Karpas-422 (cell line): Measurements from ENCODE around the gene DNAJC19. TPM values are rescaled to one million over a fixed set of nuclear protein-coding genes. Genes with fewer than 3 reads are reported as not detected.
"Not testable (repeated sequence)": the region's sequence is repeated elsewhere in the genome, so short reads cannot be mapped to it uniquely, and the experiment has no call there.

Experiments used
- DNase-seq: peaks from one replicate; pipeline ENCODE4 v3.0.0-alpha.2; 2015
- H2AFZ ChIP-seq: fragments of 200-600 bp; sonication (generic); 2 replicates; pipeline ENCODE4 v1.6.1; 2014; ENCODE audit warnings: antibody characterized with exemption, low read length, mixed read lengths
- H3K27ac ChIP-seq: fragments of 200-600 bp; sonication (generic); 2 replicates; pipeline ENCODE4 v1.5.1; 2014; ENCODE audit warnings: mild to moderate bottlenecking, low read length, moderate library complexity
- H3K27me3 ChIP-seq: fragments of 200-600 bp; sonication (generic); 2 replicates; pipeline ENCODE4 v1.6.1; 2014; ENCODE audit warnings: low read length, mixed read lengths
- H3K36me3 ChIP-seq: fragments of 200-600 bp; sonication (generic); 2 replicates; pipeline ENCODE4 v1.6.1; 2014; ENCODE audit warnings: low read length, mixed read lengths; ENCODE audit not compliant: insufficient read depth
- H3K4me1 ChIP-seq: fragments of 200-600 bp; sonication (generic); 2 replicates; pipeline ENCODE4 v1.6.1; 2014; ENCODE audit warnings: mild to moderate bottlenecking, low read length, mixed read lengths
- H3K4me2 ChIP-seq: fragments of 200-600 bp; sonication (generic); 2 replicates; pipeline ENCODE4 v1.6.1; 2014; ENCODE audit warnings: low read length, low read depth, mild to moderate bottlenecking; ENCODE audit not compliant: poor library complexity, severe bottlenecking
- H3K4me3 ChIP-seq: fragments of 200-600 bp; sonication (generic); 2 replicates; pipeline ENCODE4 v1.5.1; 2014; ENCODE audit warnings: mild to moderate bottlenecking, antibody characterized with exemption, low read length, mixed read lengths
- H3K79me2 ChIP-seq: fragments of 200-600 bp; sonication (generic); 2 replicates; pipeline ENCODE4 v1.6.1; 2014; ENCODE audit warnings: mild to moderate bottlenecking, low read length, mixed read lengths
- H3K9ac ChIP-seq: fragments of 200-600 bp; sonication (generic); 2 replicates; pipeline ENCODE4 v1.6.0; 2014; ENCODE audit warnings: low read length
- H3K9me2 ChIP-seq: fragments of 200-600 bp; sonication (generic), shearing (Covaris generic); replicated peaks from 2 replicates; pipeline ENCODE4 v1.6.0; 2014; ENCODE audit warnings: mild to moderate bottlenecking, low read length, moderate library complexity; ENCODE audit not compliant: insufficient read depth
- H3K9me3 ChIP-seq: fragments of 300-700, 200-600 bp; sonication (generic); 2 replicates; pipeline ENCODE4 v1.6.1; 2014; ENCODE audit warnings: low read length, mixed read lengths
- H4K20me1 ChIP-seq: fragments of 200-600 bp; sonication (generic); 2 replicates; pipeline ENCODE4 v1.6.1; 2014; ENCODE audit warnings: mild to moderate bottlenecking, antibody characterized with exemption, low read length, low read depth; ENCODE audit not compliant: insufficient read depth
- total RNA-seq: library from RNA; depleted of rRNA; stranded (reverse); fragments of >200 nt; shearing (Covaris generic); gene quantifications from 2 replicates; pipeline ENCODE4 v1.2.3, GENCODE V29; 2014; ENCODE audit warnings: low replicate concordance

The DNAJC19 gene
- total RNA-seq, 1 experiment from 2014 or later, result 132 TPM

DNA sequence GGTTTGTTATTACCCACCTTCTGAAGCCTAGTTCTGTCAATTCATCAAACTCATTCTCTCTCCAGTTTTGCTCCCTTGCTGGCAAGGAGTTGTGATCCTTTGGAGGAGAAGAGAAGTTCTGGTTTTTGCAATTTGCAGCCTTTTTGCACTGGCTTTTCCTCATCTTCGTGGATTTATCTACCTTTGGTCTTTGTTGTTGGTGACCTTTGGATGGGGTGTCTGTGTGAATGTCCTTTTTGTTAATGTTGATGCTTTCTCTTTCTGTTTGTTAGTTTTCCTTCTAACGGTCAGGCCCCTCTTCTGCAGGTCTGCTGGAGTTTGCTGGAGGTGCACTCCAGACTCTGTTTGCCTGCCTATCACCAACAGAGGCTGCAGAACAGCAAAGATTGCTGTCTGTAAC lies 13.9 kb upstream of the DNAJC19 start:
- not testable (repeated sequence) for H2AFZ ChIP-seq, H3K36me3 ChIP-seq, H3K9me3 ChIP-seq, H3K27ac ChIP-seq, H4K20me1 ChIP-seq, H3K4me1 ChIP-seq, DNase-seq, H3K4me3 ChIP-seq, H3K79me2 ChIP-seq, H3K4me2 ChIP-seq, H3K27me3 ChIP-seq, H3K9me2 ChIP-seq, H3K9ac ChIP-seq

DNA sequence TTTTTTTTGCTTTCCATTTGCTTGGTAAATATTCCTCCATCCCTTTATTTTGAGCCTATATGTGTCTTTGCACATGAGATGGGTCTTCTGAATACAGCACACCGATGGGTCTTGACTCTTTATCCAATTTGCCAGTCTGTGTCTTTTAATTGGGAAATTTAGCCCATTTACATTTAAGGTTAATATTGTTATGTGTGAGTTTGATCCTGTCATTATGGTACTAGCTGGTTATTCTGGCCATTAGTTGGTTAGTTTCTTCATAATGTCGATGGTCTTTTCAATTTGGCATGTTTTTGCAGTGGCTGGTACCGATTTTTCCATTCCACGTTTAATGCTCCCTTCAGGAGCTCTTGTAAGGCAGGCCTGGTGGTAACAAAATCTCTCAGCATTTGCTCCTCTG lies 12.8 kb upstream of the DNAJC19 start:
- not testable (repeated sequence) for H3K79me2 ChIP-seq, H3K4me2 ChIP-seq, H3K4me1 ChIP-seq, H3K27me3 ChIP-seq, H4K20me1 ChIP-seq, H3K9me3 ChIP-seq, H2AFZ ChIP-seq, H3K9me2 ChIP-seq, H3K27ac ChIP-seq, H3K9ac ChIP-seq, H3K36me3 ChIP-seq, DNase-seq, H3K4me3 ChIP-seq

DNA sequence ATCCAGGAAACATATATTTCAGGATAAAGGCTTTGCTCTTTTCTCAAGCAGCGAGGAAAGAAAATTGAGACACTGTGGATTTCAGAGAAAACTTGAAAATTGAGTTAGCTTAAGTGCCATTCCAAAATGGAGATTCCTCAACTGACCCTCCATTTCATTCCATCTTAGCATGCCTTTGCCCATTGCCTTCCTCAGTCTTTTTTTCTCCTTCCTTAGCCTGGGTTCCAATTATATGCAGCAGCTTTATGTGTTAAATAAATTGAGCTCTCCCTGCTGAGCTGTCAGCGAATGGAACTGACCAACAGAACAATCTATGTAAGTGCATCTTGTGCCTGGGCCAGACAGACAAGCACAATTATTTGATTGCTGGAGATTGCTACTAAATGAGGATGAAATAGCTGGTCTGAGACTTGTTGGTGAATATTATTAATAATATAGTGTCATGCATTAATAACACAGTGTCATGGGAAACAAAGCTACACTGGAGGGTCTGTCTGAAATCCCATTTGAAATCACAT lies 6.9 kb upstream of the DNAJC19 start:
- H2AFZ ChIP-seq, result no peak overlapping the region
- no peak overlapping the region for H3K9ac ChIP-seq
- no peaks in the 10 kb centered on the region for H3K27me3 ChIP-seq

DNA sequence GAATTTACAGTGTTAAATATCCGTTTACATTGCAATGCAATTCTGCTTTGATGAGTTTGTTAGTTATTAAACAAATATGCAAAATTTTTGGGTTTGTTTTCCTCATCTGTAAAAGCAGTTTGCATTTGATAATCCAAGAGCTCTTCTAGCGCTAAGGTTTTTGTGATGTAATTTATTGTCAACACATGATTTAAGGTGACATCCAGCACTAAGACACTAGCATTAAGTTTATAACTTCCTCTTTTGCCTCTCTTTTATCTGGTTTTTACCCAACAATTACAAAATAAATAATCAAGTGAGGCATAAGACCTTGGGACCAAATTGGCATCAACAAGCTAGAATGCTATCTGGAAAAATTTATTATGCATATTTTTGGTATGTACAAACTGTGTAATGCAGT lies 969 bp upstream of the DNAJC19 start:
- H3K9me3 ChIP-seq, result no peaks in the 10 kb centered on the region
- H3K27me3 ChIP-seq, result no peaks in the 10 kb centered on the region

More for the DNA sequence above, 6.9 kb upstream of the DNAJC19 start:
- Histone ChIP-seq H4K20me1 (no peaks in the 10 kb centered on the region), H3K27ac (no peak overlapping the region), H3K79me2 (no peaks in the 10 kb centered on the region), H3K4me3 (no peak overlapping the region), H3K9me3 (no peaks in the 10 kb centered on the region), H3K4me2 (no peak overlapping the region), H3K9me2 (no peaks in the 10 kb centered on the region), H3K36me3 (no peaks in the 10 kb centered on the region), H3K4me1 (no peaks in the 10 kb centered on the region)
- peak; percentile 2 for DNase-seq

DNA sequence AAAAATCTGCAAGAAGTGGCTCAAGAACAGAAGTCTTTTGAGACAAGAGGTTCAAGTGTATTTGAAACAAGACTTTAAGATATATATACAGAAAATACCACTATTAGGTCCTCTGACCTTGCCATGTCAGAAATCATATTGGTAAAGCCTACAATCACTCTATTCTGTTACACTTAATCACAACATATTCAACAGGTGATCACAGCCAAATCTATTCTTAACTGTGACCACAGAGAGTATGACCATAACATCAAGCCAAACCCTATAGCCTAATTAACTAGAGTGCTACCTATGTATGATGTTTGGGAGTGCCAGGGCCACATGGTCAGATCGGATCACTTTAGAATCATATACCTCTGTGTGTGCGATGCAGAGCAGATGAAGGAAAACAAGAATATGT lies 2.2 kb downstream of the DNAJC19 start:
- no peaks in the 10 kb centered on the region for H3K9me2 ChIP-seq
- no peak overlapping the region for H2AFZ ChIP-seq
- no peak overlapping the region for H3K9ac ChIP-seq
- H3K79me2 ChIP-seq, result peaks cover 27% of the 10 kb centered on the region
- no peaks in the 10 kb centered on the region for H3K27me3 ChIP-seq
- peaks cover 24% of the 10 kb centered on the region for H3K4me1 ChIP-seq
- DNase-seq, result no peak
- no peaks in the 10 kb centered on the region for H3K9me3 ChIP-seq
- H3K27ac ChIP-seq, result no peak overlapping the region
- no peak overlapping the region for H3K4me3 ChIP-seq
- no peak overlapping the region for H3K4me2 ChIP-seq
- H4K20me1 ChIP-seq, result no peaks in the 10 kb centered on the region
- peaks cover 29% of the 10 kb centered on the region; the same call in 1 of the 2 replicates for H3K36me3 ChIP-seq

More for the DNA sequence above, 969 bp upstream of the DNAJC19 start:
- Histone ChIP-seq H3K4me3 (peak overlapping the region; percentile 76), H3K4me1 (peaks cover 24% of the 10 kb centered on the region), H3K79me2 (peaks cover 27% of the 10 kb centered on the region), H3K9me2 (no peaks in the 10 kb centered on the region), H4K20me1 (no peaks in the 10 kb centered on the region), H3K36me3 (peaks cover 12% of the 10 kb centered on the region; the same call in 1 of the 2 replicates), H3K4me2 (peak overlapping the region; percentile 90), H3K27ac (no peak overlapping the region), H2AFZ (peak overlapping the region; percentile 87), H3K9ac (peak overlapping the region; percentile 85)
- no peak for DNase-seq

DNA sequence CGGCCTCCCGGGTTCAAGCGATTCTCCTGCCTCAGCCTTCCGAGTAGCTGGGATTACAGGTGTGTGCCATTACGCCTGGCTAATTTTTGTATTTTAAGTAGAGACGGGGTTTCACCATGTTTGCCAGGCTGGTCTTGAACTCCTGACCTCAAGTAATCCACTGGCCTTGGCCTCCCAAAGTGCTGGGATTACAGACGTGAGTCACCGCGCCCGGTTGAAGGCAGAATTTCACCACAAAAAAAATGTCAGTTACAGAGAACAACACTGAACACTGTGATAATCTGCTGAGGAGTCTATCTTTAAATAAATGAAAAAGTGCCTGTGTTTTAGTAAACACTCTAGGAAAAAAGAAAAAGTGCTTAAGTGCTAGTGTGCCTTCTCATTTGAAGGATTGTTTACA lies 3.2 kb downstream of the DNAJC19 start:
- not testable (repeated sequence) for H3K9ac ChIP-seq, H3K4me3 ChIP-seq, DNase-seq, H4K20me1 ChIP-seq, H3K4me2 ChIP-seq, H3K27me3 ChIP-seq, H3K27ac ChIP-seq, H2AFZ ChIP-seq, H3K9me2 ChIP-seq, H3K9me3 ChIP-seq
- Histone ChIP-seq H3K4me1 (peaks cover 24% of the 10 kb centered on the region), H3K79me2 (peaks cover 27% of the 10 kb centered on the region), H3K36me3 (peaks cover 29% of the 10 kb centered on the region; the same call in 1 of the 2 replicates)

DNA sequence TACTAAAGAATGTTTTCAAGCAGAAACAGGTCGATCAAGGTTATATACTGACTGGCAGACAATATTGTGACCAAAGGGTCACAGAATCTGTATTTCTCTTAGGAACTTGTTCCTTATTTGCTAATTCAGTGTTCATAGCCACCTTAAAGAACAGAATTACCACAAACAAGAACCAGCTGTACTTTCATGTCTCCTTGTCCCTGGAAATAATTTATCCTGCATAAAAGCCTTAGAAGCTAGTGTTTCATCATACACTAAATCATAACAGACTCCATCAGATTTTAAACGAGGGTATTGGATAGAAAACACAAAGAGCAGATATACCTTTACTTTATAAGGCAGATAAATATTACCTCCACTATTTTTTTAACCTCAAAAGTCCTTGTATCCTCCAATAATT lies 6.4 kb downstream of the DNAJC19 start:
- no peak overlapping the region for H2AFZ ChIP-seq
- H3K27ac ChIP-seq, result no peak overlapping the region
- no peaks in the 10 kb centered on the region for H3K27me3 ChIP-seq
- H3K9me2 ChIP-seq, result no peaks in the 10 kb centered on the region
- H3K4me1 ChIP-seq, result peaks cover 8% of the 10 kb centered on the region
- H3K79me2 ChIP-seq, result peaks cover 14% of the 10 kb centered on the region
- H3K4me3 ChIP-seq, result no peak overlapping the region
- DNase-seq, result no peak
- no peak overlapping the region for H3K9ac ChIP-seq
- H4K20me1 ChIP-seq, result no peaks in the 10 kb centered on the region
- peaks cover 56% of the 10 kb centered on the region; the same call in 1 of the 2 replicates for H3K36me3 ChIP-seq
- no peaks in the 10 kb centered on the region for H3K9me3 ChIP-seq
- H3K4me2 ChIP-seq, result no peak overlapping the region

DNA sequence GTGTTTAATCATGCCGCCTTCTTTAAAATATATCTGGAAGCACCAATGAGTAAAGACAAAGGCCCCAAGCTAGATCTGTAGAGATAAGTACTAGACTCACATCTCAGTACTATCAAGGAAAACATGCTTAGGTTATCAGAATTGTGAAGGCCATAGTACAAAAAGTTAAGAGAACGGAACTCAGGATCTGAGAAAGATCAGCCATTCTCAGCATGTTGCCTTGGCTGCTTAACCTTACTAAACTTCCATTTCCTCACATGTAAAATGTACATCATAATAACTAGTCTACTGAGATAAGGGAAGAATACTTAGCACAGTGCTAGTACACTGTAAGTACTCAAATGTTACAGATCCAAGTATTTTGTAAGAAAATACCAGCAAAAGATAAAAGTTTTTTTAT lies 7.6 kb downstream of the DNAJC19 start:
- H3K9me3 ChIP-seq, result no peaks in the 10 kb centered on the region
- no peaks in the 10 kb centered on the region; the same call in 1 of the 2 replicates for H3K4me1 ChIP-seq
- H2AFZ ChIP-seq, result no peak overlapping the region
- 0 out of 2 replicates have a peak, but pooled peaks cover 3% of the 10 kb centered on the region for H3K79me2 ChIP-seq
- no peaks in the 10 kb centered on the region for H3K27me3 ChIP-seq
- no peak overlapping the region for H3K4me2 ChIP-seq
- no peak overlapping the region for H3K27ac ChIP-seq
- peaks cover 55% of the 10 kb centered on the region; the same call in 1 of the 2 replicates for H3K36me3 ChIP-seq
- H3K9ac ChIP-seq, result no peak overlapping the region
- H4K20me1 ChIP-seq, result no peaks in the 10 kb centered on the region
- no peak for DNase-seq
- H3K9me2 ChIP-seq, result no peaks in the 10 kb centered on the region
- no peak overlapping the region for H3K4me3 ChIP-seq
